ENCODE measurements around the gene RABGEF1.

Gene RABGEF1

DNA sequence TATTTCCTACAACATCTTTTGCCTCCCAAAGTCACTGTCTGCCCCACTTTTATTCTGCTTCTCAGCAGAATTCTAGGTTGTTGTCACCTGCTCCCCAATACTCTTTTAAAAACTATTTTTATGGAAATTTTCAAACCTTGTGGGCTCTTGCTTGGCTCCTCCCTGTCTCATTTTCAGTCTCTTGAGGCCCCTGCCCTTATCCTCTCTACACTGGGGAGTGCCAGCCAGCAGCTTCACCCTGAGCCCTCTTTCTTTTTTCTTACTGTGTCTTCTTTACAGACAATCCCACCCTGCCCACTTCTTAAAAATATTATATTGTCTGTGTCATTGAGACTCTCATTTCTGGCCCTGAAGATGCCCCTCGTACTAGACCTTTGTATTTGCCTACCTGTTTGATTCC is 118.8 kb downstream of the RABGEF1 start:
- DNase-seq (ENCODE audit: low spot score): no peak

DNA sequence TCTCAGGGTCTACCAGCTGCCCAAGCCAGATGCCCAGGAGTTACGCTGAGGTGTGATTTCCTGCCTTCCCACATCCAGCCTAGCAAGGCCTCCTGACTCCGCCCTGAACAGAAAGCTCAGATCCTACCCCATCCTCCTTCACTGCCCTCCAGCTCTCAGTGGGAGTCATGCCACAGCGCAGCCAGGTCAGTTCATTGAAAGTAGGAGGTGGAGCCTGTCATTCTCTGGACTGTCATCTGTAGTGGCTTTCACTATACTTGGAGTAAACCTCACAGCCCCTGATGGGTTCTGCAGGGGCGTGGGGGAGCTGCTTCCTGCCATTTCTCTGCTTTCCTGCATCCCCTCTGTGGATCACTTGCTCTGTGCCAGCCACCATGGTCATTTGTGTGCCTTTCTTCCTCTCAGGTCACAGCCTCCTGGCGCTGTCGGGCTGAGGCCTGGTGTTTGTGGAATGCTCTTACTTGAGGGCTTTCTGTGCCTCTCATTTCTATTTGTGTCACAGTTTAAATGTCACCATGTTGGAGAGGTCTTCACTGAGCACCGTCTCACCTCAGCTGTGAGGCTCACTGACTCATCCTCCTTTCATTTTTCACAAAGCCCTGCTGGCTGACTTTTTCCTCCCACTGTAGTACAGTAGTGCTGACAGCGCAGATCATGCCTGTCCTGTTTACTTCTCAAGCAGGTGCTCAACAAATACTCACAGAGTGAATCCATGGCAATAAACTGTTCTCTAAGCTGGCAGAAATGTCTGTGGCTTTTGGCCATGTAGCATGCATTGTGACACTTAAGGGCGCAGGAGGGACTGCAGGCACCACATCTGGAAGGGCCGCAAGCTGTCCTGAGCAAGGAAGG is 119.5 kb downstream of the RABGEF1 start:
- no peak for DNase-seq (ENCODE audit: low spot score)

DNA sequence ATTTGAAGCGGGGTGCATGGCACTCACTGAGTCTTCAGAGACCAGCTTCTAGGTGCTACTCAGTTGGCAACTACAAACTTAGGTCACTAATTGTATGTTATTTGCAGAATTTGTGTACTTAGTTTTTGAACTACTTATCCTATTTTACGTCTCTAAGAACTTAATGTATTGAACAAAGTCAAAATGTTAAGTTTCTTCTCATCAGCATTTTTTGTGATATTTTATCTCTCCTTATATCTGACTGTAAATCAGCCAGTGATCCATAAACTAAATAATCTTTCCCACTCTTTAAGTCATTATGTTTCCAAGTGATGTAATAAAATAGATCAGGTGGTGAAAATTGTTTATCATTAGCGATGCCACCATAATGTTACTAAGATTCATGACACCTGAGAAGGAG is 120.2 kb downstream of the RABGEF1 start:
- no peak for DNase-seq (ENCODE audit: low spot score)

Measured in ecto neural progenitor cell (in vitro differentiated cells).